NCI-H1105 treated with DMSO at 0.1 percent for 48 hours (cell line): ENCODE data around the gene MSMP.

Experiments
- DNase-seq: peaks from one replicate; lab custom pipeline; 2025; lab: John Stamatoyannopoulos, UW

MSMP gene

DNA sequence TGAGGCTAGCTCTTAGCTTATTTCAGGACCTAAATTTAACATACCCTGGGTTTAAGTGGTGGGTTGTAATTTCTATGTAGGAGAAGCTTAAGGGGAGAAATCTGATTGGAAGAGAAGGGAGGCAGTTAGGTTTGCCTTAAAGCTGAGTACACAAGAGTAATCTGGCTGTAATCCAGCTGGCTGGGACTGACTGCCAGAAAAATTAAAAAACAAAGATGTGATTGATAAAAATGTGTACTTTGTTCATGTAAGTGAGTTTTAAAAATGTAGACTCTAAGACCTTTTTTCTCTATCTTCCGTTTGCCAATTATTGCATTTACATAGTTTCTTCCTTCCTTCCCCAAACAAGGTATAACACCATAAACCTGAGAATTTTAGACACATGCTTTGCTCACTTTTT is 17.5 kb upstream of the MSMP start:
- peak; percentile 84 for DNase-seq

DNA sequence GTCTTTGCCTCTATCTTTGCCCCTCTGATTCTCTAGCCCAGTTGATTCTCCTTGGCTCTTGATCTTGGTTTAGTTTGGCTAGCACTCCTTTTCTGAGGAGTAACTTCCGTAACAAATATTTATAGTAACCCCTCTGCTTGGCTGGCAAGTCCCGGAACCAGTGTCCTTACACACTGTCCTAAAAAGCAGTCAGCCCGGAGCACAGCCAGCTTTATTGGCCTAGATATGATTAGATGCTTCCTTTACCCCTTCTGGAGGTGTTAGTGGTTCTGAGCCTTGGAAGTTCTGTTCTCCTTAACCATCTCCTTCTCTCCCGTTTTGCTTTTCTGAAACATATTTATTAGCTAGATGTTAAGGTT is 17.0 kb upstream of the MSMP start:
- DNase-seq: no peak

DNA sequence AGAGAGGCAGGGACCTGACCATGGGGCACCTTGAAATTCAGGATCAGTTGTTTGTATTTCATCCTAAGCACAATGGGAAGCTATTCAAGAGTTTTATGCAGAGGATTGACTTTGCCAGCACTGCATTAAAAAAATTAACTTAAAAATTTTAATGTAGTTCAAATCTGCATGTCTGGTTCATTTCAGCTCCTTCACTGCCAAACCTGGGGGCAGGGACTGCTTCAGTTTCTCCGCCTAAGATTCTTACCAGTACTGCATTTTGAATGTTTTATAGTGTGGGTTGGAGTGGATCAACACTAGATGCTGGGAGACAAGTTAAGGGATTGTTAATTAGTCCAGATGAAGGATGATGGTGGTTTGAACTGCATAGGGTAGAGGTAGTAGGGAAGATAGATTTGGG is 15.7 kb upstream of the MSMP start:
- DNase-seq: no peak

DNA sequence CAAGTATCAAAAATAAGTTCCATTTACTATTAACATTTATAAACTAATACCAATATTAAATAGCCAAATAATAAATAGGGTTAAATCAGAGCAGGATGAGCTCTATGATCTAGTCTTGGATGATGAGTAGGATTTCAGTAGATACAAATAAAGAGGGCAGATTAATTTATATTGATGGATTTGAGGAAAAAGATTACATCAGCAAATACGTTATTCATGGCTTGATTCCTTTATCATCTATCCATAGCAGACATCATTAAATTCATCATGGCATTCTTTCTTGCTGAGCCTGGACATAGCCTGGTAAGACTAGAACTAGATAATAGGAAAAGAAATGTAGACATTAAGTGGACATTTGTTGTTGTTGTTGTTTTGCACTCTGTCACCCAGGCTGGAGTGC is 13.4 kb upstream of the MSMP start:
- no peak for DNase-seq

DNA sequence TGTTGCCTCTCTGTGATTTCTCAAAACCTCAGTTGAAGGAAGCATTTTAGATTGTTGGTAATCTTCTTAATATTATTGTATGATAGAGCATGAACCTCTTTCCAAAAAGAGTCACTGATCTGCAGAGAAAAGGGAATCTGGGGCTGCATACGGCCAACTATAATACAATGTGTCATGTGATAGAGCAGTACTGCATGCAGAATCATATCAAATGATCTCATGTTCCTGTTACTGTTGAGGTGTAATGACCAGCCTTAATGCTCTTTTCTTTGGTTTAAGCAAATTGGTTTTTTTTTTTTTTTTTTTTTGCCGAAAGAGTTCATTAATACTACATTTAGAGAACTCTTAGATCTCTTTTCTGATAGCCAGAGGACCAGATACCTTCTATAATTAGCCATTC is 12.9 kb upstream of the MSMP start:
- DNase-seq: no peak

DNA sequence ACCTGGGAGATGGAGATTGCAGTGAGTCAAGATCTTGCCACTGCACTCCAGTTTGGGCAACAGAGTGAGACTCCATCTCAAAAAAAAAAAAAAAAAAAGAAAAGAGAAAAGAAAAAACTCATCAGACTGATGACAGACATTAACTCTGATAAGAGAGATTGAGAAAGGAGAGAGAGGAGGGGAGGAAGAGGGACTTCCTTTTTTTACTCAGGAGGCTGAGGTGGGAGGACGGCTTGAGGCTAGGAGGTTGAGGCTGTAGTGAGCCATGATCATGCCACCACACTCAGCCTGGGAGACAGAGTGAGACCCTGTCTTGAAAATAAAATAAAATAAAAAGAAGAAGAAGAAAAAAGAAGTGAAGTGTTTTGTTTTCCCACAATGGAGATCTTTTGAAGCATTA is 9.7 kb upstream of the MSMP start:
- DNase-seq: no peak

DNA sequence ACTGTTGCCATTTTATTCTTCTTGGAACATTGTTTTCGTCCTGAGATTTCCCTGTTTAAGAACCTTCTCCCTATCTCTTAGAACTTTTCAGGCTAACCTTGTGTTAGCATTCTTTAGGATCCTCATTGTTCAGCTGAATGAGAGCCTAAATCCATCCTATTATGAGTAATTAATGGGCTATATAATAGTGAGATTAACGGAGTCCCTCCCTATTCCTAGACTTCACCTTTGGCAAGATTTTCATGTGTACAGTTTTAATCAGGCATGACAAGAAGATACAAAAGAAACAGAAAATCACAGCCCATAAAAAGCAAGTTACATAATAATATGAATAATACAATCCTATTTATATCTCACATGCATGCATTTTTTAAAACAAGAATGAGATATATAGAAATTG is 9.1 kb upstream of the MSMP start:
- DNase-seq: no peak

DNA sequence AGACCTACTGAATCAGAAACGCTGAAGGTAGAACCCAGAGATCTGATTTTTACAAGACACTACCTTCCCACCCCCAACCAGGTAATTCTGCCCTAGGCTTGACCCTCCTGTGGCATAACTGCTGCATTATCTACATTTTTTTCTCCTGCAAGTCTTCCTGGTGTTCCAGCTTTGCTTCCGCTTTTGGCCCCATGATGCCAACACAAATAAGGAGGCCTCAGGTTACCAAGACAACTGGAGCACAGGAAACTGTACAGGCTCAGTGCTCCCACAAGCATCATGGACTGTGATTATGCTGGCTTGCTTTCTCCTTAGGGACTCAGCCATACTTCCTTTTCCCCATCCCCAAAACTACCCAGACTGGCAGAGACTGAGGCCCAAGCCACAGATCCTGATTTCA is 6.6 kb upstream of the MSMP start:
- DNase-seq: no peak

DNA sequence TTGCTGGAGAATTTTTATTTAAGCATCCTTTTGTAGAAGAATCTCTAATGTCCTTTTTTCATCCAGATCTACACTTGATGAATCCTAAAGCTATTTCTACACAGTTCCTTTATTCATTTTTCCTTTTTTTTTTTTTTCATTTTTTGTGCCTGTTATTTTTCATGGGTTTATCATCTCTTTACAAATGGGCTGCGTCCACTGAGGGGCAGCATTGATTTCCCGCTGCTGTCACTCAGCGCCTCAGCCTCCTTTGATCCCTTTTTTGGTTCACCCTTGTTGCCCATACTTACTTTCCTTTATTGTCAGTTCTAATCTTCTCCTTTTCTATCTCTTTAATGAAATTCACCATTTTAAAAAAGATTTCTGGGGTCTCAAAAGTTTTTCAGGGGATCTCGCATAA is 5.7 kb upstream of the MSMP start:
- DNase-seq: no peak

DNA sequence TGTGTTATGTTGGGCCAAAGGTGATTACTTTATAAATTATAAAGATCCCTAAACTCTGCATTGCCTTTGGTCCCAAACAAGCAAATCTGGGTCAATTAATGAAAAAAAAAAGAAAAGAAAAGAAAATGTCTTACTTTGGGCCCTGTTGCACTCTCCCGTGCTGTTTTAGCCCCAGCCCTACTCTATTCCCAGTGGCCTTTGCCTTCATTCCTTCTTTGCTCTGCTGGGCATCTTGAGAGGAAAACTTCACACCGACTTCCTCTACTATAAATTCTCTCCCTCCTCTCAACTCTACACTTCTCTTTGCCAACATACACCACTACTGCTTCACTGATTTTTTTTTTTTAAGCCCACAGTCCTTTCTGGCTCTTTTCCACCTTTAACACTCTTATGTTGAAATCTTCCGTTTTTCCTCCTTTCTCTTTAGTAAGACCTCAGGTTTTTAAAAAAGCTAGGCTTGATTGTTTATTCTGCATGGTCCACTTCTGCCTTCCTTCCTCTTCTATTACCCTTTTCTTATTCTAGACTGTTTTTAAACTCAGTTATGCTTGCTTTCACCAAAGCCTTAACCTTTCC is 4.5 kb upstream of the MSMP start:
- DNase-seq: no peak

DNA sequence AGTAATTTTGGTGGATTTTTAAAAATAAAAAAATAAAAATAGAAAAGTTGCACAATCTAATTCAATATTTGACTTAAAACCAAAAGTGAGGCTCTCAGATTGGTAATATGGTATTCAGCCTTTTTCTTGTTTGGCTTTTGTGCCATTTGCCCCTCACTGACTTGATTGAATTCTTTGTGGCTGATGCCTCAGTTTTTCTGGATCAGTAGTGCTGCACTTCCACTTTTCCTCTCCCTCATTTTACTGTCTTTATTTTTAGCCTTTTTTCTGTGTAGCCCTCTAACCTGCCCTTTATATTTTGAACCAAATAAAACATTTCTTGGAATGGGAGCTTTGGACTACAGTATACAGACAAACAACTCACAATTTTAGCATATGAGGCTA is 3.8 kb upstream of the MSMP start:
- no peak for DNase-seq

DNA sequence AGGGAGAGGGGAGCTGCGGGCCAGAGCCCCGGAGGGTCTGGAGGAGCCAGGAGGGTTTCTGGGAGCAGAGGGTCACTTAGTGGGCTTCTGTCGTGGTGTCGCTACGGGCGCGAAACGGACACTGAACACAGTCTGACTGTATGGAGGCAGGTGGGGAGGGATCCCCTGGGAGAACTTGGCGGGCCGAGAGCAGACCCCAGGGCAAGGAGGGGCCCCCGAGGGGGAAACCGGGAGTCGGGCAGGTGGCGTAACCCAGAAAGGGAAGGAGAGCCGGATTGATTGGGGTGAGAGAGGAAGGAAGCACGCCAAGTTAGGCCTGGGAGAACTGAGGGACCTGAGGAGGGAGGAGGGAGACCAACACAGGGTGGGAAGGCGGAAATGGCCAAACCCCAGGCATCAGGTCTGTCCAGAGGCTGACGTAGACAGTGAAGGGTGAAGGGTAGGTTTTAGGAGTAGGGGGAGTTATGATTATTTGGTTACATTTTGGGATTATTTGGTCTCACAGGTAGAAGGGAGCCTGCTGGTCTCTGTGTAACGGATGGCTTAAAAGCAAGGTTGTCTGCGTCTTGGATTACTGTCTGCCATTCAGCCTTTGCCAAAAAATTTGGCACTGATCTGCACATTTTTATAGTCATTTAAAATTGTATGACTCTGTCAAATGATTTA is 3.3 kb upstream of the MSMP start:
- peak; percentile 57 for DNase-seq

DNA sequence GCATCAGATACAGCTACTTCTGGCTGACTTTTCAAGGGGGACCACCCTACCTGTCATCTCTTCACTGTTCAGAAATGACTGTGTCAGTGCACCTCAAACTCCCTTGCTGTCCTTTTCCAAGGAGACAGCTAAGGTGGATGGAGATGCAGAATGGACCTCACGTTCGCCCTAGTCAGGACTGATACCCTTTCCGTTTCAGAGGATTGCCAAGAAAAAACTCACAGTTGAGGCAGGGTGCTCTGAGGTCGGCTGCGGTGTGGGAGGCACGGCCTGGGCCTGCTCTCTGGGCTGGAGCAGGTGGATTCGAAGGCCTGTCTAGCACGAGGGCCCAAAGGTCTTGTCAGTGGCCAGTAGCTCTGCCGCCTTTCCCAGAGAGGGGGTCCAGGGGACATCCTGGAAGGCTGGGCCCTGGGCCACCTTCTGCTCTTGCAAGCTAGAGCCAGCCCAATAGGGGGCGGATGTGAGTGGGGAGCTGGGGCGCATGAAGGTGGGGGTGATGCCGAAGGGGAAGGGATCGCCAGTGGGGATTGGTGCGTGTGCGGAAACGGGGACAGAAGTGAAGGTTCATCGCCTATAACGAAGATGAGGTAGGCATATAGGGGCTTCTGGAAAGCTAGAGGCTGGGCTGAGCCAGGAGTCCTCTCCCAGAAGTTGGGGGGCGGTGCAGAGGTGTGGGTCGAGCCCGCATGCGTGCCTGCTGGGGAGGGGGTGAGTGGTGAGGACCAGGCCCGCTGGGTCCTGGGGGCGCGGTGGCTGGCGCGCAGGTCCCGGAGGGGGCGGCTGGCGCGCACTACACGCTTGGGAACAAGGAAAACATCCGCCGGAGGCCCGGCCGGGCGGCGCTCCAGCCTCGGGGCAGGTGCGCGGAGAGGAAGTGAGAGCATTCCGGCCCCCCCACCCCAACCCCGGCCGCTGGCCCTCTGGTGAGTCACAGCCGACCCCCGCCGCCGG is 2.5 kb upstream of the MSMP start:
- peak; percentile 67 for DNase-seq

DNA sequence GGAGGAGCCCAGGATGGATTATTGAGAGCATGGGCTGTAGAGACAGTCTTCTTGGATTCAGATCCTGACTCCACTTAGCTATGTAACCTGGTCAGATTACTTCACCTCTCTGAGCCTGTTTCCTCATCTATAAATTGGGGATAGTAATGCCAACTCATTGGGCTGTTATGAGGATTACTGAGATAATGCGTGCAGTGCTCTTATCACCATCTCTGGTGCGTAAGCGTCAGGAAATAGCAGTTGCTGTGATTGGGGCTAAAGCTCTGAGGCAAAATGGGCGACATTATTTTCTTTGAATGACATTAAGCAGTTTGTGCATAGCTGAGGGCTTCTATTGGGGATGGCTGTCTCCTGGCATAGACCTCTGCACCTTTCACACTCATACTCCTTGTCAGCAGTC is 995 bp upstream of the MSMP start:
- no peak for DNase-seq

DNA sequence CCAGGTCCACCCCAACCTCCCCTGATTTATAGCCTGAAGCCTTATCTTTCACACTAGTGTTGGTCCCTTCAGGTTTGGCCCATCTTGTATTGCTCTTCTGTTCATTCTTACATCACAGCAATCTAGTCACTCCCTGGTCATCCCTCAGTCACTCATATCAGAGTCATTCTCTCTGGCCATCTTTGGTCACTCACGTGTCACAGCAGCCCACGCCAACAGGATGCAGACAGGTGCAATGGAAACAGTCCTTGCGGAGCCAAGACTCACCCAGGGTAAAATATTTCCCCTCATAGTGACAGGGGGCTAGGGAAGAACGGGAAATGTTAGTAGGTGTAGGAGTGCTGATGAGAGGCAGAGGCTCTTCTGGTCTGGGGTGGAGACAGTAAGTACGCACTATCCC is 610 bp downstream of the MSMP start:
- DNase-seq: no peak

DNA sequence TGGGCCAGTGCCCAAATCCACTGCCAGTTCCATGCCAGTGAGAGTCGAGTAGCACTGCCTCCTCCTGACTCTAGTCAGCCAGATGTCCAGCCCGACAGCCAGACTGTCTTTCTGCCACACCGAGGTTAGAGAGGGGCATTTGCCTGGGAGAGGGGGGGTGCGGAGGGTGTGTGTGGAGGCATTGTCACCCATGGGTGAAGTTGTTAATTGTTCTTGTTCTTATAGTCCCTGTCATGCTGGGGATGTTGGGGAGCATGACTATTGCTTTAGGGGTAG is 3.9 kb downstream of the MSMP start:
- DNase-seq: no peak

DNA sequence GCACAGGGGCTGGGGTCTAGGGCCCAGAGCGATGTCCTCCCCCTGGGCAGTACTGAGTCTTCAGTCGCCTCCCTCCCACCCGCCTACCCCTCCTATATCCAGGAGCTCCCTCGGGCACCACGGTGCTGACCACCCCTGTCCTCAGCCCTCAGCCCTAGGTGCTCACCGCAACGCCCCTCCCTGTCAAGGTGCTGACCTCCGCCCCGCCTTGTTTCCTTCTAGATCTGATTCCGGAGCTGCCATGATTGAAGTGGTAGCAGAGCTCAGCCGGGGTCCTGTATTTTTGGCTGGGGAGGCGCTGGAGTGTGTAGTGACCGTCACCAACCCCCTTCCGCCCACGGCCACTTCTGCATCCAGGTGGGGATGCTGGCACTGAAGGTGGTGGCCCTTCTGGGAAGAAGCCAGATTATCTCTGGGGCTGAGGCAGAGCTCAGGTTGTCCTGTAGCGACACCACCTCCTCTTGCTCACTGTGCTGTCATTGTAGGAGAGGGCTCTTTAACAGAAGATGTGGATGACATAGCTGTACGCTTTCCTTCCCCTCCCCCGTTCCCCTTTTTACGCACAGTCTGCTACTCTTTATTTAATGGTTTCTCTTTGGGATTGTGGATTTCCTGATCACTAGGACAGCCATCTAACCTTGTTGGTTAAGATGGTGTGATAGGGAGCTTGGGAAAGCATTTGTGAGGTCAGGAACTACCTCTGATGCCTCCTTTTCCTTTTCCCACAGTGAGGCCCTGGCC is 4.4 kb downstream of the MSMP start:
- peak; percentile 12 for DNase-seq

DNA sequence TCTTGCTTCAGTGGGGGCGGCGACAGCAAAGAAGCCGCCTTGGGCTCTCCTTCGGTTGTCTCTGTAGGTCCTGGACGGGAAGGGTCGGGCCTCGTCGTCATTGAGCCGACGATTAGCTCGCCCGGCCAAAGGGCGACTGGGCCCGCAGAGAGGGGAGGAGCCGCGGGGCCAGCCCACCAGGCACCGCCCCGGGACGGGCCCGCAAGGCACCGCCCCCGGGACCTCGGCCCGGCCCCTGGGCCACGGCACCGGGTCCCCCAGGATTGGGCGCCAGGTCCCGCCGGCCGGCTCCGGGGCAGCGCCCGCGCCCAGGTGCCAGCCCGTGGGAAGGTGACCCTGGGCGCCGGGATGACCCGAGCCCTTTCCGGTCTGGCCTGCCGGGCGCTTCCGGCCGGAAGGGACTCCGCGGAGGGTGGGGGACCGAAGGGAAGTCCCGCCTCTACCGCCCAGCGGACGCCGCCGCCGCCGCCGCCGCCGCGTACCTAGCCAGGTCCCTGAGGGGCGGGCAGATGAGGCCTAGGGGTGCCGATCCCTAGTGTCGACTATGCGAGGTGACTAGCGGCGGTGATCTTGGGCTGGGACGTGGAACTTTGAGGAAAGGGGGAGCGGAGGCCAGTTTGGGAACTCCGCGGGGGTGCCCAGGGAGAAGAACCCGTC is 5.1 kb downstream of the MSMP start, which contains the start of the genes GBA2 and RGP1:
TSS of gene GBA2 (minus strand) at position 371 of the 657 bp plus-strand sequence. CDS start 524 bp downstream, outside the sequence.
TSS of gene RGP1 (plus strand) at position 430 of the 657 bp plus-strand sequence. CDS start 469 bp downstream, outside the sequence.
- peak; percentile 59 for DNase-seq

DNA sequence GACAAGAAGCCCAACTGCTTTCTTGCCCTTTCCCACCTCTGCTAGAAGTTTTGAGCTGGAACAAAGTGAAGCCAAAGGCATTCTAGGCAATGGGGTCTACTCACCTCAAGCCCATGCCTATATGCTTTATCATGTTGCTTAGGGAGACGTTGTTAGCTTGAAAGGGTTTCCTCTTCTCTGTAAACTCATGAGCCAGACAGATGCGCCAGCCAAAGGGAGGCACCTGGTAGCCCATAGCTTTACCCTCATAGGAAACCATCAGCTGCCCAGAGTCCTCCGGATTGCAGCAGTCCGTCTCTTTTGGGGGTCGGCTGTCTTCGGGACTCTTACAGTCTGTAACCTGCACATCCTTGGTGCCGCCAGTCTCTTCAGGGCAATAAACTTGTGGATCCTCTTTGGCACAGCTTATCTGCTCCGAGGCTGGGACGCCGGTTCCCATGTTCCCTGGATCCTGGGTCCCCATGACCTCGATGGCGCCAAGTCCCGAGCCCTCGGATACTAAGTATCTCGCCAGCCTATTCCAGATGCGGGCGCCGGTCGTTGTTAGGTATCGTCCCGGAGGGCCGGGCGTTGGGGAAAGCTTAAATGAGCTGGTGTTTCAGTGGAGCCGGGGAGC is 5.7 kb downstream of the MSMP start:
- DNase-seq: no peak

DNA sequence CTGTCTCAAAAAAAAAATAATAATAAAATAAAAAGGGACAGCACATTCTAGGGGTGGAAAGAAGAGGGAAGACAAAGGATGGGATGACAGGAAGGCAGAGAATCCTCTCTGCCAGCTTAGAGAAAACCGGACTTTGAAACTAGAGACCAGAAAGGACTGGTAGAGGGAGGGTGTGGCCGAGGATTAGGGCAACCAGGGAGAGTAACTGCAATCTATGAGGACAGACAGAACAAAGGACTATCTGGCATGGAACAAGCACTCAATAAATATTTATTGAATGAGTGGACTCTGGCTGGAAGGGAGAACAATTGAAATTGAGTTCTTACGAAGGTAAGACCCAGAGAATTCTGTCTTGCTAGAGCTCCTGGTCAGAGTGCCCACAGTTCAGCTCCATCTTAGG is 7.5 kb downstream of the MSMP start:
- DNase-seq: no peak

DNA sequence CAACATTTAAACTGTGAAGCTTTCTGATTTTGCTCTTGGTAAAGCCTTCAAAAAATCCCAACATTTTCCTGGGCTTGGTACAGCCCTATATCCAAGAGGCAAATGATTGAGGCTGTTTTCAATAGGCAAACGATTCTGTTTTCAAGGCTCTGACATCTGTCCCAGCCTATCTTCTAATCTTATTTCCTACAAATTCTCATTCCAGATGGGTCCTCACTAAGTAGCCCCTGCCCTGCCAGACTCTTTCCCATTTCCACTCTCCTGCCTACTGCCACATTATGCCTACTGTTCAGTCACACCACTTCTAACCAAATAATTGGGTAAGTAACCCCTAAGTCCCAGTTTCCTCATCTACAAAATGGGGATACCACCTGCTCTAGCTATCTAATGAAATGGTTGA is 8.5 kb downstream of the MSMP start:
- no peak for DNase-seq
